DMS53 treated with DMSO at 0.1 percent for 48 hours (cell line): ENCODE data around the gene XKR3.
"Not testable (repeated sequence)": the region's sequence is repeated elsewhere in the genome, so short reads cannot be mapped to it uniquely, and the experiment has no call there.

Experiments used
- DNase-seq: peaks from one replicate; lab custom pipeline; 2025; ENCODE audit not compliant: unreplicated experiment; lab: John Stamatoyannopoulos, UW

XKR3 gene

DNA sequence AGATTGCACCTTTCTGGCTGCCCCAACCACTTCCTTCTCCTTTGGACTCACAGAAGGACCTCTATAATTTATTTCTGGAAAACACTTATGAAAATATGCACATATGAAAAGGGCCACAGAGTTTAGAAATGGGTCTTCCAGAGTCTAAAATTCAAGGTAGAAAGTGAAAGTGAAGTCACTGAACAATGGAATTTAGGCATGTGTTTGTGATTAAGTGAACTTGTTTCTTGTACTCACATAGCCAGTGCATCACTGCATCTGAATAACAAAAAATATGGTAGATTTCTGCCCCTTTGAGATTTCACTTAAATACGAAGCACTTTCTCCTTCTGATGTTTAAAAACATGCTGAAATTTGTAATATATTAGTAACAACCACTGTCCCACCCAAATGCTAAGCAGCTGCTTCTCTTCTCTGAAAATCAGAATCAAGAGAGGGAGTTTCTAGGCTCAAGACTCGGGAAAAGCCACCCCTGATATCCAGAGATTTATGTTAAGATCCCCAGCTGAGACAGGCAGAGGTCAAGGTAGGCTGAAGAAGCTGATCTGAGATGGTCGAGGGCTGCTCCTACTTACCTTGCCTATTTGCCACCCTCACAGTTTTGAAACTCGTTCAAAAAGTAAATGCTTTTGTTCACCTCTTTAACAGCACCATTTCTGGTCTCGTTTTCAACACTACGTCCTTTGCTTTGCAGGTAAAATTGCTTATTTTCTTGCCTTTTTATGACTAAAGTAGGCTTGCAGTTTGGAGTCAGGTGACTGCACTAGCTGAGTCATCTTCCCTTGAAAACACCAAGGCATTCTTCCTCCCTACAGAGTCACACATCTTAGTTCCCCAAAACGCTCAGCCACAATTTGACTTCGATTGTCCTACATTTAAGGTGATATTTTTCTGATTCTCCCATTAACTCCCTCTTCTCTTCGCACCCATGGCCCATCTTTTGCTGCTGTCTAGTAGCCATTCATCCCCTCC lies at the start of gene XKR3:
TSS of gene XKR3 (minus strand) at position 696 of the 972 bp plus-strand sequence. CDS start 17,338 bp downstream, outside the sequence.
- no peak for DNase-seq

- not testable (repeated sequence) for DNase-seq
Measured at GRCh38 chr22:16869640-16870039, 44.4 kb upstream of the XKR3 start.

DNA sequence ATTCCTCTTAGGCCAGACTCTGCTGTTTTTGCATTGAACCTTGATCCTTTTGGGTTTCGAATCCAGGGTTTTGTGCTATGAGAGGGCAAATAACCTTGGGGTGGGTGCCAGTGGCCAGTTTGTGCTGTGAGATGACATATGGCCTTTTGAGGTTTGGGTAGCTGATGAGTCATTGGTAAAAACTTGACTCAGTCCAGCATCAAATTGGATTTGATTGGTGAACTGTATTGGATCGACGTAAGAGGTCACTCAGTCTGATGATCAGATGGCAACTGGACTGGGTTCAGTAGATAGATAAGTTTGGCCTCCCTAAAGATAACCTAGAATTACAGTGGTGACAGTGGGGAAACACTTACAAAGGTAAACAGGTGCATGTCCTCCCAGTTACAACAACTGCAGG lies 41.0 kb upstream of the XKR3 start:
- DNase-seq, result no peak

DNA sequence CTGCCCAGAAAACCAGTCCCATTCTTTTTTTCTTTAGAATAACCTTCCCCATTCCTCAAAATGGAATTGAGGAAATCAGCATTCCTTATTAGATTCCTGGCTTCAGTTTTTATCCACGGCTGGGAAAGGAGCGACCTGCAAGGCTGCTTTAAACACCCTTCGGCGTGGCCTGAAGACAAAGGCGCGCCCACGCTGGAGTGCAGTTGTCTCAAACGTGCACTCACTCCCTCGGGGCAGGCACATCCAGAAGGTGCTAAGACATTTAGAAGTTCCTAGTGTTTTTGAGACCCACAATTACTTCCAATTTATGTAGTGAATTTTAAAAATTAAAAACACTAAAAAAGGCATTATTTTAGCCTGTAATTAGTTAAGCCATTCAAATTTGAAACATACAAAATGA lies 31.6 kb upstream of the XKR3 start:
- DNase-seq, result not testable (repeated sequence)

DNA sequence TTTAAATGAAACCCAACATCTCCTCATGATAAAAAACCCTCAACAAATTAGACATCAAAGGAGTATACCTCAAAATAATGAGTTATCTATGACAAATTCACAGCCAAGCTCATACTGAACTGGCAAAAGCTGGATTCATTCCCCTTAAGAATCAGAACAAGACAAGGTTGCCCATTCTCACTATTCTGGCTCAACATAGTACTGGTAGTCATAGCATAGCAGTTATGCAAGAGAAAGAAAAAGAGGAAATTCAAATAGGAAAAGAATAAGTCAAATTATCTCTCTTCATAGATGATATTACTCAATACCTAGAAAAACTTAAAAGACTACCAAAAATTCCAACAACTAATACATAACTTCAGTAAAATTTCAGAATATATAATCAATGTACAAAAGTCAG lies 29.4 kb upstream of the XKR3 start:
- no peak for DNase-seq

DNA sequence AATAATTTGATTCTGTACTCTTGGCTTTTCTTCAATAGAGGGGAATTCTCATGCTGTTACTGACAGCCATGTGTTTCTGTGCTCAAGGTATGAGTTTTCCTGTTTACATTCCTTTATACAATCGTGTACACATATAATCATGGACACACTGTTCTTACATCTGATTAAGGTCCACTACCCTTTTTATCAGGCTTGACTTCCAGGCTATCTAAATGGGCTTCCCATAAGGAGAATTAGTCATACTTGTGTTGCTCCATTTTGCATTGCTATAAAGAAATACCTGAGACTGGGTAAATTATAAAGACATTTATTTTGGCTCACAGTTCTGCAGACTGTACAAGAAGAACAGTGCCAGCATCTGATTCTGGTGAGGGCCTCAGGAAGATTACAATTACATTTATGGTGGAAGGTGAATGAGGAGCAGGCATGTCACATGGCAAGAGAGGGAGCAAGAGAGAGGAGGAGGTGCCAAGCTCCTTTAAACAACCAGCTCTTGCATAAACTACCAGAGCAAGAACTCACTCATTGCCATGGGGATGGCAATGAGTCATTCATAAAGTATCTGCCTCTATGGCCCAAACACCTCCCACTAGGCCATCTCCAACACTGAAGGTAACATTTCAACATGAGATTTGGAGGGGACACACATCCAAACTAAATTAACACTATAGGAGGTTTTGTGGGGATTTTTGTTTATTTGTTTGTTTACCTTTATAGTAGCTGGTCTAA lies 26.2 kb upstream of the XKR3 start:
- not testable (repeated sequence) for DNase-seq

- DNase-seq, result no peak
Measured at GRCh38 chr22:16847271-16847670, 22.1 kb upstream of the XKR3 start.

DNA sequence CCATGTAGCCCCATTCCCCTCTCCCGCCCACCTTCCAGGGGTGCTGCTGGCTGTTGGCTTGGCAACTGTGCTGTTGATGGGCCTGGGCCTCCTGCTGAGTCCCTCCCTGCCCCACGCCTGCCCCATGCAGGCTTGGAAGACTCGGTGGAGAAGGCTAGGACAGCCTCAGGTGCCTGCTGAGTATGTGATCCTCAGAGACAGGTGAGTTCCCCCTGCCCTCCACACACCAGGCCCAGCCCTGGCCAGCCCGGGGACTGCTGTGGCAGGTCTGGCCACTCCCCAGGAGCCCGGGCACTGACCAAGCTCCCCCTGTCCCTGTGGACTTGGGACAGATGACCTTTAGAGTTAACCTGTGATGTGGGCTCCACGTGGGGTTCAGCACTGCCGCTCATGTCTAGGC lies 20.7 kb upstream of the XKR3 start:
- DNase-seq, result no peak

DNA sequence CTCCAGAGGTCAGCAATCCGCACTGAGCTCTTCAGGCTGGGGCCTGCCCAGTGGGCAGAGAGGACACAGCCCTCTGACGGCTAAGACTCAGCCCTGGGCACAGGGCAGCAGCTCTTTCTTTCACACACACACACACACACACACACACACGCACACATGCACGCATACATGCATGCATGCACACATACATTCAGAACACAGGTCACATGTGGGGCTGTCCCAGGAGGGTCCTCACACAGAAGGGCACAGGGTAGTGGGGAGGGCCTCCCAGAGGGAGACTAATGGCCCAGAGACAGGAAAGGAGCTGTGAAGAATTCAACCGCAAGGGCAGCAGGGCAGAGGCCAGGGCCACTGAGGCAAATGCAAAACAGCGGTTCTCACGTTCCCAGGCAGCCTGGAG lies 20.3 kb upstream of the XKR3 start:
- DNase-seq, result no peak

DNA sequence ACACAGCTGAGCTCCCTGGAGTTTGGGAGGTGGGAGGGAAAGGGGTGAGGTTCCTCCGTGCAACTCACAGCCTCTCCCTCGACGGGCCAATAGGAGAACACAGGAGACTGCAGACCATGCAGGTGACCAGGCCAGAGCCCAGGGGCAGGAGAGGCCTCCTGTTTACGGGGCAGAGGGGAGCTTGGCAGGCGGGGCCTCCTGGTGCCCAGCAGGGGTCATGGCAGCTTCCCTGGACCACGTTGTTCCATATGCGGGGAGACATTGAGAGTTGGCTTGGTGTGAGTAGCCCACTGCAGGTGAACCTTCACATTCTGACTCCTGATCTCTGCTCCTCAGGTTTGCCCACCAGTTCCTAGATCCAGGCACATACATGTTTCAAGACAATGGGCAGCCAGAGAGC lies 19.3 kb upstream of the XKR3 start:
- DNase-seq, result no peak

DNA sequence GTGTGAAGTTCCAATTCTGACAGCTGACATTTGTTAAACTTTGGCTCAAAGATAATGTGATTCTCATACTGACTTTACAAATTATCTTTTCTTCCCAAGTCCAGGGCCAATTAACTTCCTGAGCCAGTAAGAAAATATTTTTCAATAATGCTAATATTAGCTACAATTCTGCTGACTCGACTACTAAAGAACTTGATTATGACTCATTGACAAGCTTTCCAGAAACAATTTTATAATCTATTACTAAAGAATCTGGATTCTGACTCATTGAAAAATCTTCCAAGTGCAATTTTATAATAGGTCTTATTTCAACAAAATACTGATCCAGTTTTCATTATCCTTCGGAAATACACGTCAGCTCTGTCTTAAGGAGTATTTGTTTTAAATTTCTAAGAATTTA lies 12.9 kb upstream of the XKR3 start:
- DNase-seq, result no peak

GRCh38 chr22:16834971-16835370 lies 9.8 kb upstream of the XKR3 start:
- DNase-seq, result no peak

DNA sequence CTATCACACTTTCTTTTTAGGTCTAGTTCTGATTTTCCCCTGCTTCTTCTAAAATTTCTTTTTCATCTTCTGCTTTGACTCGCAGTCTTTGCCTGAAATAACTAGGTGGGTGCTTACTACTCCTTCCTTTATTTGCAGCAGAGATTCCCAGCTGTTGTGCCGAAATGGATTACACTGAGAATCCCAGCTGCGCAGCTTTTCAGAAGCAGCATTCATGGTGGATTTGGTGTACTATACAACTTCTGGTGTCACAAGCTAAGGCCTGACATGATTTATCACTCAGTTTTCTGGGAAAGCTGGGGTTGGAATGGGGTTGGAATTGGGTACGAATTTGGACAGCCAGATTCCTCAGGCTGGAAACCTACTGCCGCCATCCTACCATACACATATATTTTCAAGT lies 6.0 kb upstream of the XKR3 start:
- DNase-seq, result no peak

DNA sequence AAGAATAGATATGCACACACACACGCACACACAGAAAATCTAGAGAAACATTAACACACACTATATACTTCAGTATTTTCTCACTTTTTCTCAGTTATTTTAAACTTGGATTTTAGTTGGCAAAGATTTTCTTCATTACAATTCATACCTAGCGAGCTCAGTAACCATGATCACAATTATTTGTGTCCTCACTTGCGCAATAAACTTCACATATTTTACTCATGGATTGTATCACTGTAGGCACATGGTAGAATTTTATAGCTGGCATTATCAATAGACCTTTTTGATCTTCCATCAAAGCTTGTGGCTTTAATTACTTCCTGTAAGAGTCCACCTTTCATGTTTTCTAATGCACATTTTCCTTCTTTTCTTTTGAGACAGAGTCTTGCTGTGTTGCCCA lies 4.8 kb upstream of the XKR3 start:
- no peak for DNase-seq

DNA sequence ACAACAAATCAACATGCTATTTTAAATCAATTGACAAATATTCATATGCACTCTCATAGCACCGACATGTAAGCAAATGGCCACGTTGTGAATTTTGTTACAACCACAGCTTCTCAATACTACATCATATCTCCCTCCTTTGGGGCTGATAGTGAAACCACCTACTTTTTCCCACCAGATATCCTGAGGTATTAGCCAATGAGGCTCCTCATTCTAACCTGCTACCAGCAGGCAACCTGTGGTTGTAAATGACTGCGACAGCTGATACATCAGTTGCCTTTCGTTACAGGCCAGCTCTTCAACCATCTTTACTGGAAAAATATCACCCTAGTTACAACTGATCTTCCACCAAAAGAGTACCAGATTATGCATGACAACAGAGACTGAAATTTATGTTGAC lies 3.7 kb upstream of the XKR3 start:
- no peak for DNase-seq

- no peak for DNase-seq
Measured at GRCh38 chr22:16827506-16827905, 2.3 kb upstream of the XKR3 start.

- DNase-seq, result no peak
Measured at GRCh38 chr22:16819249-16819648, 6.0 kb downstream of the XKR3 start.

DNA sequence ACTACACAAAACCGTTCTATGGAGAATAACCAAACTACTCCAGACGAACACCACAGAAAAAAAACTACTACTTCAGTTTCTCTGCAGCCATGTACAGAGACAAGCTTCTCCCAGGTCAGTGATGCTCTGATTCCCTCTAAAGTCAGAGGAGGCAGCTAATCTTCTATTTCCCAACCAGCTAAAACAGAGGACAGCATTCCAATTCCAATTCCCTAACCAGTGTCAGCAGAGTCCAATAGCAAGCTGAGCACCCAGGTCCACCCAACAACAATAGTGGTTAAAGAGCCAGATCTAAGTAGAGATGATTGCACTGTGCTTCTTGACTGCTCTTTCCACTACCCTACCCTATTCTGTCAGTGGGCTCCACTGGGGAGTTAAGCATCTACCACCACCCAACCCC lies 6.7 kb downstream of the XKR3 start:
- DNase-seq, result no peak

DNA sequence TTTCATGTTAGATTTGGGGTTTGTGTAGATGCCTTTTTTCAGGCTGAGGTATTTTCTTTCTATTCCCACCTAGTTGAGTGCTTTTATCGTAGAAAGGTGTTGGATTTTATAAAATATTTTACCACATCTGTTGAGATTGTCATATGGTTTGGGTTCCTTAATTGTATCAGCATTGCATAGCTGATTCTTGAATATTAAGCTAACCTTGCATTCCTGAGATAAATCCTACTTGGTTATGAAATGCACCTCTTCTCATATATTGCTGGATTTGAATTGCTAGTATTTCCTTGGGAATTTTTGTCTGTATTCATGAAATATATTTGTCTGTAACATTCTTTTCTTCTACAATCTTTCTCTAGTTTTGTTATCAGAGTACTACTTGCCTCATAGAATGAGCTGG lies 10.1 kb downstream of the XKR3 start:
- DNase-seq, result no peak

- DNase-seq, result no peak
Measured at GRCh38 chr22:16810188-16810802, 14.9 kb downstream of the XKR3 start.

DNA sequence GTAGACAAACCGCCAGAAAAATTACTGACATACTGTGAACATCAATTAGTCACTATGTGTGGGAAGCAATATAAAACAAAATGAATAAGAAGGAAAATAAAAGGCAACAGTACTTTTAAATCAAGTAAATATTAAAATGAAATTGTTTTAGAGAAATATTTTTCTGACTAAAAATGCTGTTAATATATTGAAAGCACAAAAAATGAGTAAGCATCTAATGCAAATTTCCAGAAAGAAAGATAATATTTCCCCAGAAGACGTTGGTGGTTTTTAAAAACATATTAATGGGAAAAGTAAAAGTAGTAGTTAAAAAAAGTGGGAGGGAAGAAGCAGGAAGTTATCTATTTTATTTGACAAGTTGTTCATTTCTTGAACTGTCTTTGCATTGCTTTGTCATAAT lies 16.5 kb downstream of the XKR3 start:
- no peak for DNase-seq

DNA sequence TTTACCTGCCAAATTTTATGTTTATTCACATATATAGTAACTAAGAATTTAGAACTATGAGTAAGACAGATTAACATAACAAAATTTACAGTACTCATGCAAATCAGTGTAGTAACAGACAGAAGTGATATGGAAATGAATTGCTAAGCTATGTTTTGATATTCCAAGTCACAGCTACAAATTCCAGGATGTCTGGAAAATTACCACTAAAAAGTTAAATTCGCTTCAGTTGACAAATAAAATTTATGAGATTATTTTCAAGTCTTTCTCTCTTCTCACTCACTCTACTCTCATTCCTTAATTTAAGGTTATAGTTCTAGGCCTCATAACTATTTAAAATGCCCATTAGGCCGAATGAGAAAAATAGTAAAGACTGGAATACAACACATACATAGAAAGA lies 18.1 kb downstream of the XKR3 start:
- DNase-seq, result no peak
